HPDE6-E6E7 (cell line): Measurements from ENCODE around the gene LHFPL3.
"Not testable (repeated sequence)": the region's sequence is repeated elsewhere in the genome, so short reads cannot be mapped to it uniquely, and the experiment has no call there.

Experiments
- DNase-seq: peaks from one replicate; pipeline ENCODE4 v3.0.0; 2011; ENCODE audit warnings: missing footprints; ENCODE audit errors: extremely low spot score

LHFPL3 gene

GRCh38 chr7:104482362-104483037 lies 154.1 kb downstream of the LHFPL3 start:
- DNase-seq, result no peak

GRCh38 chr7:104486931-104487330 lies 158.5 kb downstream of the LHFPL3 start:
- no peak for DNase-seq

DNA sequence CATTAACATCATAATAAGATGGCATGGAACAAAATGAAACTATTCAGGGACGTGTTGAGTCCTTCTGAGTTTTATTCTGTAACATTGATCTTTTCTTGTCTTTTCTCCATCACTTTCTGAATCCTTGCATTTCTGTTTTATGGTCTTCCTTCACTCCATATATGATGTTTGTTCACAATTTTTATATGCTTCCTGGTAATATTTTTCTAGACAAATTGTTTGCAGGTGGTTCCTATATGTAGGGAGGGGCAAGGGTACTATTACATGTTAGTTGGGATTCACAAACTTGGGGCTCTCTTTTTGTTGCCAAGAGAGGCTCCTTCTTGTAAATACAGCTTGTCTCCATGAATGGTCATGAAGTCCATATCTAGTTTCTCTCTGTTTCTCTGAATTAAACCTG lies 159.2 kb downstream of the LHFPL3 start:
- DNase-seq, result no peak

DNA sequence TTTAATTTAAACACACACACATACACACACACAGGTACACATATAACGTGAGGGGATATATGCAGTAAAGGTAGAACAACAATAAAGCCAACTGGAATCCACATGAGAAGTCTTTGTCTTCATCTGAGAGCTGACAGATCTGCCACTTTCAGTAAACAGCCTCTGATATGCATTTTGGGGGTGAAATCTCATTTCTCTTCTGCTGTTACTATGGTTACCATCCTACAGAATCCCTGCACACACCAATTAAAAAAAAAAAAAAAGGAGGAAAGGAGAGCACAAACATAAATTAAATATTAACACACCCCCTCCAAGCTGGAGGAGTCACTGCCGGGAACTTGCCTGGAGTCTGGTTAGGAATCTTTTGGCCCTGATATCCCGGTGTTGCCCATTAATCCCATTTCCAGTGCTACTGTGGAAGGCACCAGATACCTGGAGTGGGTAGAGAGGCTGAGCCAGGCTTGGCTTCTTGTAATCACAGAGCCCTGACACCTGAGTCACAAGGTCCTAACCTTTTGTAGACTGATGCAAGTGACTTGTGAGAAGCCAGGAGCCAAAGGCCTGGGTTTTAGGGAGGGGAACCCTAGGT lies 169.1 kb downstream of the LHFPL3 start:
- DNase-seq, result no peak

DNA sequence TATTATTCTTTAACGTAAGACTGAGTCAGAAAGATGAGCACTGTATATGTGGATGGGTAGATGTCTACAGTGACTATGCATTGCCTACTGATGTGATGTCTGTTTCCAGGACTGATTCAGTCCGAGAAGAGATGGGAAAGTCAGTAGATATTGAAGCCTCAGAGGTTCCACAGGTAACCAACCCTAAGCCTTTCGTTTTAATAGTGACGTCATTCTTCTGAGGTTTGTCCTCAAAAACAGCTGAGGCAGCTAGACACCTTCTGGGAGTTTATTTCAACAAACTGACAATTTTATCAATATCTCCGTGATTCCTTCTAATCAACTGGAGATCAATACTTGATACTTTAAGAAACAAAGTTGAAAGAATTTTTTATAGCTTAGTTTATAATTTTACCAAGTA lies 171.6 kb downstream of the LHFPL3 start:
- no peak for DNase-seq

DNA sequence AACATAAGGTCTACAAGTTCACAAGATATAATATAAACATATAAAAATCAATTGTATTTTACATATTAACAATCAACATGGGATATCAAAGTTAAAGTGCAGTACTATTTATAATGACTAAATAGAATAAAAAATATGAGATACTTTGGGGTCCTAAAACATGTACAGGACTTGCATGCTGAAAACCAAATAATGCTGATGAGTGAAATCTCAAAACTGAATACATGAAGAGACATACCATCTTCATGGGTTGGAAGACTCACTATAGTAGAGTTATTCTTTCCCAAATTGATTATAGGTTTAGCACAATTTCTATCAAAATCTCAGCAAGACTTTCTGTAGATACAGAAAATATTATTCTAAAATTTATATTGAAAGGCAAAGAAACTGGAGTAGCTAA lies 181.5 kb downstream of the LHFPL3 start:
- no peak for DNase-seq

DNA sequence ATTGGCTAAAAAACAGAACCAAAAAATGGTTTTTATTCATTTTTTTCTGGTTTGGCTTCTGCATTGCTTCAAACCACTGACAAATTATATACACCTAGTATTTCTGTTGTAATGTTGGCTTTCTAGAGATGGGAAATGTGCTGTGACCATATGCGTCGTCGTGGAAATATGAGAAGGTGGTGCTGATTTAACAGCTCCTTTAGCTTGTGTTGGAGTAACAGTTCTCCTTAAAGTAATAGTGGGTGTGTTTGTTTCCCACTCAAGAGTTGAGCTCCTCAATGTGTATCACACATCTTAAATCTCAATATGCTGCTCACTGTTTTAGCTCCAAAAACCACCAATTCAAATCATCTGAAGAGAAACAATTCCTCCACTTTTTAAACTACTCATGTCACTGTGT lies 196.4 kb downstream of the LHFPL3 start:
- no peak for DNase-seq

- DNase-seq, result no peak
These were observed 199.7 kb downstream of the LHFPL3 start for GRCh38 chr7:104528142-104528541.

DNA sequence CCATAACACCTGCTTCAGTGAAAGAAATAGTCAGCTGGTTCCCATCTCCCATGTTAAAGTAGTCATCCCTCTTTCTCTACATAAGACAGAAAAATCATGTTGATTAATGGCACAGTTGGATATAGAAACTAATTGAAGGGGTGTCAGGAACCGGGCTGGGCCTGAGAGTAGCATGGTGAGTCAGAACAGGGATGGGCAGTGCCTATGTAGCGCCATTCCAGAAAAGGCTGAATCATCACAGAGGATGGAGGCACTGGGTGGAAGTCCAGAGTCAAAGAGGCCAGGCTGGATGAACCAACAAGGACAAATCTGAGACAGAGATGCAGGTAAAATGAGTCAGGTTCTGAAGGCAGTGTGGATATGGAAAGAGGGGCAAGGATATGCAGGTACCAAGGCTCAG lies 201.2 kb downstream of the LHFPL3 start:
- no peak for DNase-seq

GRCh38 chr7:104530251-104530650 lies 201.8 kb downstream of the LHFPL3 start:
- no peak for DNase-seq

- DNase-seq, result no peak
These were observed 205.7 kb downstream of the LHFPL3 start for GRCh38 chr7:104534149-104534548.

DNA sequence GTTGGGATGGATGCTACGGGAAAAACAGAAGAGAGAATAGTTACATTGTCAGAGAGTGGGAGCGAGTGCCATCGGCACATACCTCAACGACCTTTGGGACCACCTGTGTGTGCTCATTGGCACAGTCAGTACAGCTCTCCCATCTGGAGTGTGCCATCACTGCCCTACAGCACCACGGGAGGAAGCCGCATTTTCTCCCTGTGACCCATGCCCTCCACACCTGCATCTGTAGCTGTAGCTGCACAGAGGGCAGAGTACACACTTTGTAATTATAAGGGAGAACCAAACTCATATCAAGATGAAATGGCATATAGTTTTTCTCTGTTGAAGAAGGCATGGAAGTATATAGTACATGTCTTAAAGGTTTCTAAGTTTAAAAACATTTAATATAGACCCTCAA lies 207.4 kb downstream of the LHFPL3 start:
- no peak for DNase-seq

DNA sequence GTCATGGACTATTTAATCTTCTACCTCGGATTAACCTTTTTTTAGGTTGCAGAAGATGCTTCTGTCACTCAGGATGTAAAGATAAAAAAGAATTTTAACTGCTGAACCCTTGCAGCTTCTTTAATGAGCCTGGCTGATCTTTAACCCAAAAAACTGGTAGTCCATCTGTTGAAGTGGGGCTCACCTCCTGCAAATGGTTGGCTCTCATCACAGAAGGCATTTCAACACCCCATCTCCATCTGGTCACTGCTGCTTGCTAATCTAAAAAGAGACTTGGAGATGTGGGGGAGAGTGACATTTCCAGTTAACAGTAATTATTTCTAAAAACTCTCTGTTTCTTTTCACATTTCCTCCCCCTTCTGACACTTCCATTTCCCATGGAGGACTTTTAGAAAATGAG lies 208.6 kb downstream of the LHFPL3 start:
- DNase-seq, result no peak

DNA sequence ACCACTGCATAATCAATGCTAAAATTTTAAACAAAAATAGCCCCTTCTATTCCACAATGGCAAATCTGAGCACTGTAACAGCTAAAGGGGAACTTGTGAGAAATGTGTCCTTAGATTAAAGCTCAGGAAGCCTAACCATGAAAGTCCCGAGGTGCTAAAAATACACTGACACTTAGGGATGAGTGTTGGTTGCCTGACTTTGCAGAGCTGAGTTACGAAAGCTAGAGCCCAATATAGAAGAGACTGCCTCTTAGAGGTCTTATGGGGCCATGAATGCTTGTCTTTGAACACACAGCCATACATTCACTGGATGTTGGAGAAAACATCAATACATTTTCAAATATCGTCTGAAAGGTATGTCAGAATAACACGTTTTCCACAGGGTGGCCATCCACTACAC lies 209.7 kb downstream of the LHFPL3 start:
- DNase-seq, result no peak

- DNase-seq, result no peak
These were observed 213.5 kb downstream of the LHFPL3 start for GRCh38 chr7:104541897-104542296.

GRCh38 chr7:104548861-104549260 lies 220.5 kb downstream of the LHFPL3 start:
- no peak for DNase-seq

GRCh38 chr7:104550362-104550761 lies 222.0 kb downstream of the LHFPL3 start:
- DNase-seq, result no peak

- no peak for DNase-seq
These were observed 222.8 kb downstream of the LHFPL3 start for GRCh38 chr7:104551226-104551625.

- DNase-seq, result peak; percentile 4
These were observed 223.7 kb downstream of the LHFPL3 start for GRCh38 chr7:104552102-104552501.

GRCh38 chr7:104553074-104553473 lies 224.7 kb downstream of the LHFPL3 start:
- no peak for DNase-seq

DNA sequence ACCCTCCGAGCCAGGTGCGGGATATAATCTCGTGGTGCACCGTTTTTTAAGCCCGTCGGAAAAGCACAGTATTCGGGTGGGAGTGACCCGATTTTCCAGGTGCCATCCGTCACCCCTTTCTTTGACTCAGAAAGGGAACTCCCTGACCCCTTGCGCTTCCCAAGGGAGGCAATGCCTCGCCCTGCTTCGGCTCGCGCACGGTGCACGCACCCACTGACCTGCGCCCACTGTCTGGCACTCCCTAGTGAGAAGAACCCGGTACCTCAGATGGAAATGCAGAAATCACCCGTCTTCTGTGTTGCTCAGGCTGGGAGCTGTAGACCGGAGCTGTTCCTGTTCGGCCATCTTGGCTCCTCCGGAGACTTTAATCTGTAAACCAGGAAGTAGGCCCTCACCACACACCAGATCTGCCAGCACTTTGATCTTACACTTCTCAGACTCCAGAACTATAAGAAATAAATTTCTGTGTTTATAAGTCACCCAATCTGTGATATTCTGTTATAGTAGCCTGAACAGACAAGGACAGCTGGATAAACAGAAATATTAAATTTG lies 235.0 kb downstream of the LHFPL3 start:
- DNase-seq, result not testable (repeated sequence)

GRCh38 chr7:104569751-104570150 lies 241.3 kb downstream of the LHFPL3 start:
- no peak for DNase-seq

DNA sequence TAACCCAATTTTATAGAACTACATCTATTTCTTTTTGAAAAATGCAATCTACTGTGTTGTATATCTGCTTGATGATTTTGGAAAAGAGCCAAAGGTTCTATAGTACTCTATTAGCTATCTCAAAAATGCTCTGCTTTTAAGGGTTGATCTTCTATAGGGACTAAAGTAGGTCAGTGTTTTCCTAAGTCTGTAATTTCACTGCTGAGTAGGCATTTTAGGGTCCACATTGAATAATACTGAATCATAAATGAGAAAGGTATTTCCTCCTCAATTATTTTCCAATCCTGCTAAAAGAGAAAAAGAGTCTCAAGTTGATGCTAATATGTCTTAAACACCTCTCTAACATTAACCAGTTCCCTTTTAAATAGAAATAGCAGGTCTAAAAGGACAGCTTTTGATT lies 244.2 kb downstream of the LHFPL3 start:
- no peak for DNase-seq

DNA sequence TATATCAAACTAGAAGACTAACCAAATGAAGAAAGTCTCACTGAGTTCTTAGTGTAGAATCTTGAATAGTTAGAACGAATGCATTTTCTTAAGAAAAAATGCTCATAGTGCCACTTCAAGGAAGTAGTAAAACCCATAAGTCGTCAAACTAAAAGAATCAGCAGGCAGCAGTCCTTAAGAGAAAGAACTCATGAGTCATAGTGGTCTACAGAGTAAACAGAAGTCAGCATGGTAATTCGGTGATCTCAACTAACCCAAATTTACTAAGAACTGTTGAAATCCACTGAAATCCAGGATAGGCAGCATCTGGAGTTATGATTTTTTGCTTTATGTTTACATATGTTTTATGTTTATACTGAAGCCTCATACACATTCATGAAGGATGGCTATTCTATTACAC lies 256.2 kb downstream of the LHFPL3 start:
- DNase-seq, result no peak
